Measurements from ENCODE around the gene SHC1. TPM values are rescaled to one million over a fixed set of nuclear protein-coding genes. Genes with fewer than 3 reads are reported as not detected.
"Not testable (repeated sequence)": the region's sequence is repeated elsewhere in the genome, so short reads cannot be mapped to it uniquely, and the experiment has no call there.

The SHC1 gene
- total RNA-seq, 1 donor from 2014 or later: 211 TPM

DNA sequence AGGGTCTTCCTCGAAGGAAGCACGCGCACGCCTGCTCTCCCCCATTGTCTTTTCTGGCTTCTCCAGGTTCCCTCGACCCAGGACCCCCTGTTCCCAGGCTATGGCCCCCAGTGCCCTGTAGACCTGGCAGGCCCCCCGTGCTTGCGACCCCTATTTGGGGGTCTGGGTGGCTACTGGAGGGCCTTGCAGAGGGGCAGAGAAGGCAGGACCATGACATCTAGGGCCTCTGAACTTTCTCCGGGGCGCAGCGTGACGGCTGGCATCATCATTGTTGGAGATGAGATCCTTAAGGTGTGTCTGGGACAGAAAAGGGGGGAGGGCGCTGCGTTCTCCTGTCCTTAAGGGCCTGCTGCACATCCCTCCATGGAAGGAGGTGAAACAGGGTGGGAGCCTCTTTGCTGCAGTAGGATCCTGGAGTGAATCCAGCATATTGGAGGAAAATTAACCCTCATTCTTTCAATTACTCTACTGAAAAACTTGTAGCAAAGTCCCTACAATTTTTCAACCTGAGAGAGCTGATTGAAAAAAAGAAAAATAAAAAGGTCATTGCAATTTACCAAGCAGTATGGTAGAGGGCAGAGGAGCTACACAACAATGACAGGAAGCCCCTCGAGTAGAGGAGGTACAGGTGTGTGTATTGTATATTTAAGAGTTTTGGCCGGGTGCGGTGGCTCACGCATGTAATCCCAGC lies 13.4 kb upstream of the SHC1 start:
- peaks cover 7 to 10% of the 10 kb centered on the region in 2 donors for H3K4me1 ChIP-seq
- peak overlapping the region; percentile 58 to 84 for H3K4me3 ChIP-seq
- peaks cover 14% of the 10 kb centered on the region in 2 donors for H3K36me3 ChIP-seq
- TF ChIP-seq, protein P1, sequence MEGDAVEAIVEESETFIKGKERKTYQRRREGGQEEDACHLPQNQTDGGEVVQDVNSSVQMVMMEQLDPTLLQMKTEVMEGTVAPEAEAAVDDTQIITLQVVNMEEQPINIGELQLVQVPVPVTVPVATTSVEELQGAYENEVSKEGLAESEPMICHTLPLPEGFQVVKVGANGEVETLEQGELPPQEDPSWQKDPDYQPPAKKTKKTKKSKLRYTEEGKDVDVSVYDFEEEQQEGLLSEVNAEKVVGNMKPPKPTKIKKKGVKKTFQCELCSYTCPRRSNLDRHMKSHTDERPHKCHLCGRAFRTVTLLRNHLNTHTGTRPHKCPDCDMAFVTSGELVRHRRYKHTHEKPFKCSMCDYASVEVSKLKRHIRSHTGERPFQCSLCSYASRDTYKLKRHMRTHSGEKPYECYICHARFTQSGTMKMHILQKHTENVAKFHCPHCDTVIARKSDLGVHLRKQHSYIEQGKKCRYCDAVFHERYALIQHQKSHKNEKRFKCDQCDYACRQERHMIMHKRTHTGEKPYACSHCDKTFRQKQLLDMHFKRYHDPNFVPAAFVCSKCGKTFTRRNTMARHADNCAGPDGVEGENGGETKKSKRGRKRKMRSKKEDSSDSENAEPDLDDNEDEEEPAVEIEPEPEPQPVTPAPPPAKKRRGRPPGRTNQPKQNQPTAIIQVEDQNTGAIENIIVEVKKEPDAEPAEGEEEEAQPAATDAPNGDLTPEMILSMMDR (IDR thresholded peaks at IDR 0.05): no peak
- no peaks in the 10 kb centered on the region for H3K27me3 ChIP-seq
- H3K27ac ChIP-seq: peak overlapping the region; percentile 56 to 59
- intact Hi-C loops (cut with DNase I): loop anchor here (1.0 to 2.0 kb wide), 4 partner anchors 9 to 28 kb away; partner anchors contain the start of genes PBXIP1 and PYGO2
- DNase-seq (ENCODE audit: low spot score in 2 of 2): no peak
- no peaks in the 10 kb centered on the region for H3K9me3 ChIP-seq

DNA sequence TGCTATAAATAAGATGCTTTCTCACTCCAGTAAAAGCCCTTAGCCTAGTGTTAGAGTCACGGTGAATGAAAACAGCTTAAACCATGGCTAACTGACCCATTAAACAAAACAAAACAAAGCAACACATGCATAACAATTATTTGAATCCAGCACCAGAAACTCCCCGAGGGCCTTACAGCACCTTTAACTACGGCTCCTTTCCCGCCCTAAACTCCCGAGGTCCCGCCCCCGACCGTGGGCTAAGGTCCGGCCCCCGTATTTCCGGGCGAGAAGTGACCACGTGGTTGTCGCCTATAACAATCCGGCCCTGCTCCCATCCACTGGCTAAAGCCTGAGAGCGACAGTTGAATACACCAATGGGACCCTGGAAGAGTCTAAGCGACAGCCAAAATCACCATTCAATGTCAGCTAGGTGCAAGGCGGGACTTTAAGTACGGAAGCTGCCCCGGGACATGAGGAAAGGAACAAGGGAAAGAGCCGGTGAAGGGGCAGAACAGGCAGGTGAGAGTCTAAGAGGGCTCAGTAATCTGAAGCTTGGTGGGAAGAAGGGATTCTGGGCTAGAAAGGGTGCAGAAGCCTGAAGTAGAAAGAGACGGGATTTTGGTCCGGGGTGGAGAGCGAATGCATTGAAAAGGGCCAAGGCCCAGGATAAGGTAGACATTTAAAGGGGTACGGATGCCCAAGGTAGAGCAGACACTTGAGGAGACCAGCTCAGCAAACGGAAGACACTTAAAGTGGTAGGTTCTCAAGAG lies 12.5 kb upstream of the SHC1 start, which contains the start of gene FLAD1:
FLAD1 (plus strand) TSS at position 448 of the 752 bp plus-strand sequence. CDS start 351 bp downstream, outside the sequence.
- intact Hi-C loops (cut with DNase I): loop anchor here (1.0 to 2.0 kb wide), 4 partner anchors 8 to 27 kb away; partner anchors contain the start of genes PBXIP1 and PYGO2
- peaks cover 10 to 11% of the 10 kb centered on the region in 2 donors for H3K36me3 ChIP-seq
- H3K4me3 ChIP-seq: peak within 1 kb of the TSS; percentile 58 to 84
- TF ChIP-seq, protein P1 (IDR thresholded peaks at IDR 0.05): no peak
- H3K4me1 ChIP-seq: peaks cover 7 to 10% of the 10 kb centered on the region in 2 donors
- peak within 1 kb of the TSS; percentile 56 to 59 for H3K27ac ChIP-seq
- H3K9me3 ChIP-seq: no peaks in the 10 kb centered on the region
- no peaks in the 10 kb centered on the region for H3K27me3 ChIP-seq
- peak; percentile 97 to 99 for DNase-seq (ENCODE audit: low spot score in 2 of 2)

DNA sequence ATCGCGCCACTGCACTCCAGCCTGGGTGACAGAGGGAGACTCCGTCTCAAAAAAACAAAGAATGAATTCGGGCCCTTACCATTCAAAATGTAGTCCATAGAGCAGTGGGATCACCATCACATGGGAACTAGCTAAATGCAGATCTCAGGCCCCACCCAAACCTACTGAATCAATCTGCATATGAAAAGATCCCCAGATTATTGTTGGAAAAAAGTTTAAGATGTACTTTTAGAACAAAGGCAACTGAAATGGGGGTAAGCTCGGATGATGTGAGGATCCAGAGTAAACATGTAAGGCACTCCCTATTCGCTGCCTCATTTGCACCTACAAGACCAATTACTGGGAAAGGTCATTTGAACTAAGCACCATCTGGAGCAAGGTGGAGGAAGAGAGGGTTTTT lies 11.8 kb upstream of the SHC1 start:
- H3K4me1 ChIP-seq: peaks cover 7 to 10% of the 10 kb centered on the region in 2 donors
- DNase-seq (ENCODE audit: low spot score in 2 of 2): no peak
- no peak overlapping the region for H3K27ac ChIP-seq
- H3K36me3 ChIP-seq: peaks cover 5% of the 10 kb centered on the region in 2 donors
- H3K9me3 ChIP-seq: no peaks in the 10 kb centered on the region
- TF ChIP-seq, protein P1 (IDR thresholded peaks at IDR 0.05): no peak
- no peaks in the 10 kb centered on the region for H3K27me3 ChIP-seq
- H3K4me3 ChIP-seq: peak overlapping the region in 1 of 2 donors; percentile 84
- intact Hi-C loops (cut with DNase I): loop anchor here (2.0 kb wide), 1 partner anchor 22 kb away; the partner anchor contains the start of gene PYGO2

DNA sequence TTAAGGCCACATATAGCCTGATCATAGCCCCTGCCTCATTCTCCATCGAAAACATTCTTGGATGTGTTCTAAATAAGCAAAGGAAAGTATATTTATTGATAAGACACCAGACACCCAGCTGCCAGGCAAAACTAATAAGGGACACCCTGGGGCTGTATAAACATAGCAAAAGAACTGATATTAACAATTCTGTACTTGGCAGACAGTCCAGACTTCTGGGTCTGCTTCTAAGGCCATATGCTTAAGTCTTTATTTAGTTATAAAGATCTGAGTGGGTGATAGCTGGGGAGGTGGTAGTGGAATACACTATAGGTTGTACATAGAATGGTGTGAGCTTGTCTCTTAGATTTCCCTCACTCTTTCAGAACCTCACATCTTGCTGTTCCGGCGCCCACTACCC lies 7.8 kb upstream of the SHC1 start:
- TF ChIP-seq, protein P1 (IDR thresholded peaks at IDR 0.05): no peak
- DNase-seq (ENCODE audit: low spot score in 2 of 2): no peak
- Histone ChIP-seq H3K4me1 (peaks cover 2 to 5% of the 10 kb centered on the region in 2 donors), H3K27ac (no peak overlapping the region), H3K9me3 (no peaks in the 10 kb centered on the region), H3K4me3 (no peak overlapping the region), H3K27me3 (no peaks in the 10 kb centered on the region), H3K36me3 (peaks cover 5% of the 10 kb centered on the region in 2 donors)
- intact Hi-C loops (cut with DNase I): no loop called here

DNA sequence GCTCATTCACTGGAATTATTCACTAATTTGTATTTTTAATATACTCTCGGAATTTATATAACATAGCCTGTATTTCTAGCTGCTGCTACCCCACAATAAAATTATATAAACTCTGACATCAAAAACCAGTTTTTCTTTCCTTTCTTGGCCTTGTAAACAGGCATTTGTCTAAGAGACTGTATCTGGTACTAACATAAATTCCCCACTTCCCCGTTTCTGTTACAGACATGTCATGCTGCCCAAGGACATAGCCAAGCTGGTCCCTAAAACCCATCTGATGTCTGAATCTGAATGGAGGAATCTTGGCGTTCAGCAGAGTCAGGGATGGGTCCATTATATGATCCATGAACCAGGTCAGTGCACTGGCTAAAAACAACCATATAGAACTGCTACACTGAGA lies 7.2 kb upstream of the SHC1 start:
- DNase-seq (ENCODE audit: low spot score in 2 of 2); H3K4me1 ChIP-seq; H3K9me3 ChIP-seq; H3K36me3 ChIP-seq; H3K4me3 ChIP-seq; H3K27me3 ChIP-seq; intact Hi-C loops (cut with DNase I); H3K27ac ChIP-seq: not testable (repeated sequence)
